ENCODE data around the gene CALCOCO2.
A peak's percentile ranks its signal among the peaks of the same experiment; 100 is the strongest.

The CALCOCO2 gene

GRCh38 chr17:48873696-48874443 lies 43.0 kb downstream of the CALCOCO2 start:
- DNase-seq (ENCODE audit: low read depth in 2 of 2): no peak

GRCh38 chr17:48878920-48879898 lies 48.4 kb downstream of the CALCOCO2 start:
- peak; percentile 20 to 48 for DNase-seq (ENCODE audit: low read depth in 2 of 2)

- DNase-seq (ENCODE audit: low read depth in 2 of 2): no peak
Observed at GRCh38 chr17:48882272-48882671, 51.4 kb downstream of the CALCOCO2 start.

GRCh38 chr17:48883171-48883570 lies 52.3 kb downstream of the CALCOCO2 start:
- DNase-seq (ENCODE audit: low read depth in 2 of 2): no peak

GRCh38 chr17:48890086-48890485 lies 59.3 kb downstream of the CALCOCO2 start:
- DNase-seq (ENCODE audit: low read depth in 2 of 2): no peak

- DNase-seq (ENCODE audit: low read depth in 2 of 2): no peak
Observed at GRCh38 chr17:48892940-48893645, 62.3 kb downstream of the CALCOCO2 start.

- DNase-seq (ENCODE audit: low read depth in 2 of 2): no peak
Observed at GRCh38 chr17:48893646-48894508, 63.0 kb downstream of the CALCOCO2 start.

- DNase-seq (ENCODE audit: low read depth in 2 of 2): no peak
Observed at GRCh38 chr17:48894886-48895285, 64.1 kb downstream of the CALCOCO2 start.

GRCh38 chr17:48901241-48901640 lies 70.4 kb downstream of the CALCOCO2 start:
- DNase-seq (ENCODE audit: low read depth in 2 of 2): no peak

- DNase-seq (ENCODE audit: low read depth in 2 of 2): no peak
Observed at GRCh38 chr17:48903401-48903800, 72.6 kb downstream of the CALCOCO2 start.

GRCh38 chr17:48904428-48904827 lies 73.6 kb downstream of the CALCOCO2 start:
- DNase-seq (ENCODE audit: low read depth in 2 of 2): no peak

GRCh38 chr17:48905987-48906515 lies 75.2 kb downstream of the CALCOCO2 start:
- no peak for DNase-seq (ENCODE audit: low read depth in 2 of 2)

- DNase-seq (ENCODE audit: low read depth in 2 of 2): no peak
Observed at GRCh38 chr17:48907713-48908046, 76.8 kb downstream of the CALCOCO2 start.

GRCh38 chr17:48908047-48908843 lies 77.4 kb downstream of the CALCOCO2 start, which contains the start of gene UBE2Z:
Gene UBE2Z, plus strand, starts transcription at chr17:48908407. Its CDS starts 97 bp downstream, at chr17:48908504.
- DNase-seq (ENCODE audit: low read depth in 2 of 2): peak; percentile 75 to 87

- DNase-seq (ENCODE audit: low read depth in 2 of 2): peak; percentile 89 to 92
Observed at GRCh38 chr17:48908853-48909394, 78.1 kb downstream of the CALCOCO2 start.

- DNase-seq (ENCODE audit: low read depth in 2 of 2): no peak
Observed at GRCh38 chr17:48909783-48910182, 78.9 kb downstream of the CALCOCO2 start.

GRCh38 chr17:48910370-48910769 lies 79.5 kb downstream of the CALCOCO2 start:
- no peak for DNase-seq (ENCODE audit: low read depth in 2 of 2)

- no peak for DNase-seq (ENCODE audit: low read depth in 2 of 2)
Observed at GRCh38 chr17:48912476-48912875, 81.6 kb downstream of the CALCOCO2 start.

All from stimulated activated CD8-positive, alpha-beta memory T cell treated with anti-CD3 and anti-CD28 coated beads, Interleukin-7, amount 100 ng/mL, for 4 hours (primary cell).